Measurements from ENCODE around the gene TGM1. TPM values are rescaled to one million over a fixed set of nuclear protein-coding genes. Genes with fewer than 3 reads are reported as not detected.

The TGM1 gene
- polyA plus RNA-seq, 3 donors, result 1.2 to 1.9 (median 1.2) TPM

DNA sequence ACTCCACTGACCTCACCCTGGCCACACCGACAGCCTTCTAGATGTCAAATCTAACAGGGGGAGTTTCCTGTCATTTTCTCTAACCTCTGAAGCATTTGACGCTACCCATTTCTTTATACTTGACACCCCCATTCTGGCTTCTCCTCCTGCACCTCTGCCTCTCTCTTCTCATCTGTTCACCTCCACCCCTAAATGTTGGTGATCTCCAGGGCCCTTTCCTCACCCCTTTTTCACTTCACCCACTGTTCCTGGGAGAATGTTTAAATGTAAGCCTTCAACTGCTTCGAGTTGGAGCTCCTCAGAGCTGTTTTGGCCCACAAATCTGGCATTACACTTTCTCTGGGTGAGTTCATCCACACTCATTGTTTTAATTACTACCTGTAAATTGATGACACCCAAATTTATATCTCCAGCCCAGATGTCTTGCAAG, 8.9 kb upstream of the TGM1 start:
- DNase-seq (ENCODE audit: low read depth in 3 of 3, low spot score in 2 of 3), result no peak

DNA sequence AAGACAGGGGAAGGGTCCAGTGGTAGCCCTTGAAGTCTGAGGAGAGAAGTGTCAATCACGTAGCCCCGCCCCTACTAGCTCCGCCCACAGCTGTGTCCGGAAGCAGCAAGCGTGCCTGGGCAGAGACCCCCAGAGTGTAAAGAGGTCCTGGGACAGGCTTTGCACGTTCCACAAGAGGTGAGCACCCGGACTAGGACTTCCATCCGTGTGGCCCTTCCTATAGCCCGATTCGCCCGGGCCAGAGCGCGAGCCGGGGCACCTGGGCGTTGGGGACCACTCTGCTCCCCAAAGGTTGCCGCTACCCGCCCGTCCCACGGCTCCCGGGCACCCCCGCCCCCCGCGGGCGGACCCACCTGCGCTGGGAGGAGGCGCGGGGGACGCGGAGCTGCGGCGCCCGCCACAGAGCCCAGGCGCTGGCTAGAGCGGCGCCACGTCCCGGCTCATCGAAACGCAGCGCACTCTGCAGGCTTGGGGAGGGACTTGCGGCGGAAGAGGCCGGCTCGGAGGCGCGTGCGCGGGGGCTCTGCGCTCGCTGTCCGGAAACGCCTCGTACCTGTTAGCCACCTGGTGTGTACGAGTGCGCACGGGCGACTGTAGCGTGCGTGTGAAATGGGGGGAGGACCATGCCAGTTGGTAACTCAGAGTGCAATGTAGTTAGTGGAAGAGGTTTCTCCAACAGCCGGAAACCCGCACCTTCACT, 8.3 kb upstream of the TGM1 start, which contains the start of gene RABGGTA:
Gene RABGGTA, minus strand, starts transcription at position 464 of the 700 bp plus-strand sequence. CDS start 482 bp downstream, outside the sequence.
- DNase-seq (ENCODE audit: low read depth in 3 of 3, low spot score in 2 of 3), result peak; percentile 71 to 76 (median 74)

DNA sequence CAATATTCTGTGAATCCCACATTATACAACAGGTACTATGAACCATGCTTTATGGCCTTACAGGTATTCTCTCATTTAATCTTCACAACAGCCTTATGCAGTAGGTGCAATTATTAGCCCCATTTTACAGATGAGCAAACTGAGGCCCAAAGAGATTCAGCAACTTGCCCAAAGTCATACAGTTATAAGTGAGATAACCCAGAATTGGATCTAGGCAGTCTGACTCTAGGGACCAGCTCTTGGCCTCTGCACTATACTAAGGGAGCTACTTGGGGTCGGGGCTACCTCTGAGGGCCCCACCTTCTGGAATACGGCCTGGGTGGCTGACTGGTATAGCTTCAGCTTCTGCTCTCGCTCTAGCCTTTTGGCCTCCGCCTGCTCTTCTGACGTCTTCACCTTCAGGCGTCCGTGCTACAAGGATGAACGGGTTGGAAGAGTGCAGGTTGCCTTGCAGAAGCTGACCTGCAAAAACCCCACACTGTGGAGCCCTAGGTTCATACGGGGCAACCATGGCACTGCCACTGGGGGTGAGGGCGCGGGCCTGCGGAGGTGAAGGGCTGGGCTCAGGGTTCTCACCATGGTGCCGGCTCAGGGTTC, 7.7 kb upstream of the TGM1 start:
- DNase-seq (ENCODE audit: low read depth in 3 of 3, low spot score in 2 of 3), result no peak

DNA sequence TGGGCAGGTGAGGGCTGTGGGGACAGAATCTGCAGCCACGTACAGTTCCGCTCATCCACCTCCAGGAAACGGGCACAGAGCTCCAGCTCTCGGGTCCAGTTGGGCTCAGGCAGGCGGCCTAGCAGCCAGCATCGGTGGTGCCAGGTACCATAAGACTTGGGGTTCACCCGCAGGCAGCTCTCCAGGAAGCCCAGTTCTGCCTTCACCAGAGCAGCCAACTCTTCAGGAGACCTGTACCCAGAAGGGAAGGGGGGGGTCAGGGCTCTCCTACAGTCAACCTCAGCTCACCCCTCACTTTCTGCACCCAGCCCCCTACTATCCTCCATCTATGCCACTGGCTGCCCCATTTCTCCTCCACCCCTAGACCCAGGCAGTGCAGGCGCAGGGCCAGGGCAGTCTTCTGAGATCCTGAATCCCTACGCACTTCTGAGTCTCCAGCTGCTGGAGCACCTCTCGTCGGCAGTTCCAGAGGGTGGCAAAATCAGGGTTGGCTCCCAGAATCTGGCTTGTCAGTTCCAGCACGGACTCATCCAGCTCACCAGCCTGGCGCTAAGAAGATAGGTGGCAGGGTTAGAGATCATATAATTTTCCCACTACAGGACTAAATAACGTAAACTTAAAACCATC, 7.0 kb upstream of the TGM1 start:
- no peak for DNase-seq (ENCODE audit: low read depth in 3 of 3, low spot score in 2 of 3)

DNA sequence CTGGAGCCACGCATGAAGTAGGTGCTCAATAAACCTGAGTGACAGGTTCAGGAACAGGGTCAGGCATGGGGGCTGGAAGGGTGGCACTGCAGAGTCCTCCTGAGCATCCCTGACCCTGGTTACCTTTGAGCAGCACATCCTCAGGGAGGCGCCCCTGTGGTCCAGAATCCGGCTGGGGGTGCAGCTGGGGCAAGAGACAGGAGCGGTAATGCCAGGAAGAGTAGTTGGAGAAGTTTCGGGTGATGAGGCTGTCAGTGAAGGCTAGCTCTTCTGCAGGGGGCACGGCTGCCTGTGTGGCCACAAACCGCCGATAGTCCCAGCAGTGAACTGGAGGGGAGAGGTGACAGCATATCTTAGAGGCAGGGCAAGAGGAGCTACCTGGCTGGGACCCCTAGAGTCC, 6.4 kb upstream of the TGM1 start:
- no peak for DNase-seq (ENCODE audit: low read depth in 3 of 3, low spot score in 2 of 3)

DNA sequence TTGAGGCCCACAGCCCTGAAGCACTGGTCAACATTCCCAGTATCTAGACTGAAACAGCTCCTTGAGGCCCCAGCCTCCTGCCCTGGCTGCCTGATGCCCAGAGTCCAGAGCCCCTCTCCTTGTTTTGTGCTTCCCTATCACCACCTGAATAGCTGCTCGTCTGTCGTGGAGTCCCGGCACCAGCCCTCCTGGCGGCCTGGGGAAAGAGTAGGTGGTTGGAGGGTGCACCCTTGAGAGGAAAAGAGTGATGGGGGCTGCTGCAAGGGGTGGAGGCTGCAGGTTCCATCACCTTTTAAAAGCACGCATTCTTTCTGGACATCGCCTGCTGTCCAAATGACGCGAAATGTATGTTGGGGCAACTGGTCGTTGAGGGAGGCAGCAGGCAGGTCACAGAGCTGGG, 5.2 kb upstream of the TGM1 start:
- no peak for DNase-seq (ENCODE audit: low read depth in 3 of 3, low spot score in 2 of 3)

DNA sequence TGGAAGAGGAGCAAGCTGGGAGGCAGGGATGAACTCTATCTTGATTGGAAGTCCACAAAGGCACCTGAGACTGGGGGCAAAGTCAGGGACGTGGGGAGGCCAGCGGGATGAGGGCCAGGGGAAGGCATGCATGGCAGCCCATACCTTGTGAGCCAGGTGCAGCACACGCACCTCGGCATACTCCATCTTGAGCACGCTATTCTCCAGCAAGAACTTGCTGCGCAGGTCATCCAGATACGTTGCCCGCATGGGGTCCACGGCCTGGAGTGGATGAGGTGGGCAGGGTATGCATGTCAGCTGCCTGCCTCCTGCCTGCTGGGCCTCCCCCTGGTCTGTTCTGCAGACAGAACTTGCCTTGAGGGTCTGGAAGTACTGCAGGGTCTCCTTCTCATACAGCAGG, 4.5 kb upstream of the TGM1 start:
- no peak for DNase-seq (ENCODE audit: low read depth in 3 of 3, low spot score in 2 of 3)

DNA sequence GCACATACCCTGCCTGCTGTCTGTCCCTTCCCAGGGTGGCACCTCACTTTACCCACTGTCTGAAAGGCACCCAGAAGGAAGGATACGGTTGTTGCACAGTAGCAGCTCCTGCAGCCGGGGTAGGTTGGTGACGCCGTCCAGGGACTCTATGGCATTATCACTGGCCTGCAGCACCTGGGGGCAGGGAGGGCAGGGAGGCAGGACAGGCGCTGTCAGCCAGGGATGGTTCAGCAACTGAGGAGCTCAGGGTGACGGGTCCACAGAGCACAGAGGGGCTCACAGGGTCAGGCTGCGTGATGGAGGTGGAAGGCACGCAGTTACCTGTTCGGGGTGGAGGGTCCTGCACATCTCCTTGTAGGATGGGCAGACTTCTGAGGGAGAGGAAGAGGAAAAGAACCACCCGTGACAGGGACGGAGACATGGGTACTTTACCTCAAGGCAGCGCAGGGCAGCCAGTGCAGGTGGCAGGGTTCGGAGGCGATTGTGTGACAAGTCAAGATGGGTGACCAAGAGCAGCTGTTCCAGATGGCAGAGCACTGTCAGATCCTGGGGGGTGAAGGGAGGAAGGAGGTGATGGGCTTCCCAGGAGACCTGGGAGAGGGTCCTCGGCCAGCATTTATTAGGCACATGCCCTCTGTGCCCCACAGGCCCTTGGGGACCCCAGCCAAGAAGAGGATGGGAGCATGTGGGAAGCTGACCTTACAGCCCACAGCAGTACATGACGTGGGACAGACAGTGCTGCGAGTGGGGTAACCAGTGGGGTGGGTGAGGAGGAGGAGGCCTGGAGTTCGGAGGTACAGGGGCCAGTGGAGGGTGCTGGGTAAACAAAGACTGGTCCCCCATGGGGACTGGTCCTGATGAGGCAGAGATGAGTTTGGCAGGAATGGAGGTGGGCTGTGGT, 3.6 kb upstream of the TGM1 start:
- DNase-seq (ENCODE audit: low read depth in 3 of 3, low spot score in 2 of 3), result no peak

DNA sequence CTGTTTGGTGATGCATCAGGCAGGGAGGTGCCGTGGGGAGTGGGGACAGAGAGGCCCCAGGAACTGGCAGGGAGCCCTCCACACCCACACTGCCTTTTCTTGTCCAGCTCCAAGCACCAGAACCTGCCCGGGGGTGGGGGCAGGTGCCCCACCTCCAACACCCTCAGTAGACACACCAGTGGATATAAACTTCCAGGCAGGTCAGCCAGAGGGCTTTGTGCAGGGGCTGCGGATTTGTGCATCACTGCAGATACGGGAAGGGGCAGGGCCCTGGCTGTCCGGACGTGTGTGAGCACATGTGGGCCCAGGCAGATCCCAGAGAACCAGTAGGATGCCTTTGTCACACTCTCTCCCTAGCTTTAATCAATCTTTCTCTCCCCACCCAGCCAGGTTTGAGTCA, 1.3 kb upstream of the TGM1 start:
- no peak for DNase-seq (ENCODE audit: low read depth in 3 of 3, low spot score in 2 of 3)

DNA sequence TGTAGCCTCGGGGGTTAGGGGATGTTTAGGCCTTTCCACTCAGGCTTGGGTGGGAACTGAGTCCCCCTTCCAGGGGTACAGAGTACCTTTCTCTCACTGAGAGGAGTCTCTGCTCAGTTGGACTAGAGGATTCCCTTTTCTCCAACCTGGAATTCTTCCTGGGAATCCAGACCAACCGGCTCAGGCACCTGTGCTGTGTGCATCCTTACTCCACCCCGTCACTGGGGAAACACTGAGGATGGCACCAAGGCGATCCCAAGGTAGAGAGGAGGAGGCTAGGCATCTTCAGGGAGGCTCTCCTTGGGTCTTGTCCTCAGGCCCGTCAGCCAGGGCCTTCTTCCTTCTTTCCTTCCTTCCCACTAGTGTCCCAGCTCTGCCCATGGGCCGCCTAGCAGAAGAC, 871 bp upstream of the TGM1 start:
- DNase-seq (ENCODE audit: low read depth in 3 of 3, low spot score in 2 of 3), result no peak

DNA sequence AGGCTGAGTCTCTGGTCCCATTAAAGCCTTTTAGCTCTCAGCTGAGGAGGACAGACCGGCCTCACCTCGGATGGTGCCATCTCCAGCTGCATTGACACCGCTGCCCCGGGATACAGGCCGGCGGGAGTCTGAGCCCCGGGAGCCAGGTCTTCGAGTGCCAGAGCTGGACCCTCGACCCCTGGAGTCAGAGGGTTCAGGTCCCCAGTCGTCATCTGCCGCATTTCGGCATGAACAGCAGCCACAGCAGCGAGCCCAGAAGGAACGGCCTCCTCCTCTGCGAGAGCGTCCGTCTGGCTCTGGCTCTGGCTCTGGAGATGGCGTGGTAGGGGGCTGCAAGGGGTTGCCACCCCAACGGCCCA, 1.0 kb downstream of the TGM1 start:
- no peak for DNase-seq (ENCODE audit: low read depth in 3 of 3, low spot score in 2 of 3)

DNA sequence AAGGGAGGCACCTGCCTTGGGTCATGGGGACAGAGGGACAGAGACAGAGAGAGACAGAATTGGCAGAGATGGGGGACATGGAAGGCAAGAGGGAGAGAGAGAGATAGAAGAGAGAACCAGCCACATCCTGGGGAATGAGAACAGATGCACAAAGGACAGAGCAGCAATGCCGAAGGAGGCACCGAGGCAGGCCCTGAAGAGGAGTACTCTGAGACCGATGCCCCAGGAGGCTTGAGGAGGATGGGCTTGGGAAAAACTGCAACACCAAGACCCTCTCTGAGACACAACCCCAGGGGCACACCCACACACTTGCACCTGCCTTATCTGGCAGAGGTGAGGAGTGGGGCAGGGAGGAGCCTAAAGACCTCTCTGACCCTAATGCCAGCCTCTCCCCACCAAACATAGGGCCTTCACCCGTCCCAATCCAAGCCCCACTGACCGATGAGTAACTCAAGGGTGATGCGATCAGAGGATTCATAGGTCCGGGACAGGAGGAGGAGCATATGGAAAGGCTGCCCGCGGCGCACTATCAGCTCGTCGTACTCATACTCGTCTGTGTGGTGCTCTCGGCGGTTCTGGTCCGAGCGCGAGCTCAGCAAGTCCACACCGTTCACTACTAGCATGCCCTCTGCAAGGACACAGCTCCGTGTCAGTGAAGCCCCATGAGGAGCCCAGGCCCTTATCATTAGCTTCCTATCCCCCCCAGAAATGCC, 1.6 kb downstream of the TGM1 start:
- DNase-seq (ENCODE audit: low read depth in 3 of 3, low spot score in 2 of 3), result no peak

DNA sequence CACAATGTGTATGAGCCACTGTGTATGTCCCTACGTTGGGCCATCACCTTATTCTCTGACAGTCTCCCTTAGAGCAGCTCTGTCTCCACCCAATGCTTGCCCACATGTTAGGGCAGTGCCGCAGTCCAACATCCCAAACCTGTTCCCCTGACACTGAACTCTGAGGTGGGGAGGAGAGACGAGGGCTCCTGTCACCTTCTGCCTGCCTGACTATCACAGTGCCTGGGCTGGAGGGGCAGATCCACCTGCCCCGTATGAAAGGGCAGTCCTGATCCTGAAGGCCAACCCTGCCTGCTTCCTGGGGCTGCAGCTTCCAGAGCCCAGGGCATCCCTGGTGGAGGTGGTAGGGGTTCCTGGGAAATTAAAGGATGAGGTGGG, 2.2 kb downstream of the TGM1 start:
- no peak for DNase-seq (ENCODE audit: low read depth in 3 of 3, low spot score in 2 of 3)

DNA sequence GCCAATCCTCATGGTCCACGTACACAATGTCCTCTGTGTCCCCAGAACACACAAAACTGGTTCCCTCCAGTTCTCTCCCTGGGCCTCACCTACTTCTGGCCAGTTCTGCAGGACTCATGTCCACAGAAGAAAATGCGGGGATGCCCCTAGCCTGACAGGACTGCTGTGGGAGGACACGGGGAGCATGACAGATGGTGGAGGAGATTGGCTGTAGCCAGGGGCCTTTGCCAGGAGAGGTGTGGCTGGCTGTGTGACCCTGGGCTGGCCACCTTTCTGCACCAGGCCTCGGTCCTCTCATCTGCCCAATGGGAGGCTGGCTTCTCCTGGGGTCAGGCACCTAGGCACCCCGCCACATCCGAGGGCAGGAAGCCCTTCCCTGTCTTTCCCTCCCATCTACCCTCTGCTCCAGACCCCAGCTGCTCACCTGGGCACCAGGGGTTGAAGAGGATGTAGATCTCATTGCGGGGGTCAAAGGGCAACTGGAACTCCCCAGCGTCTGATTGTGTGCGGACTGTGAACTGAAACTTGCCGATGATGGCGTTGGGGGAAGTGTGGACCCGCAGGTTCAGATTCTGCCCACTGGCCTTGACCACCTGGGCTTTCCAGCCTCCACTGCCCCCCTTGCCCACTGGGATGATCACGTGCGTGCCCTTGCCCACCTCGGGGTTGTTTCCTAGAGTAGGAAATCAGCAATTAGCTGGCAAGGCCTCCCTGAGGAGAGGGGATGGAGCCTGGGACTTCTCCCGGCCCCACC, 2.8 kb downstream of the TGM1 start:
- DNase-seq (ENCODE audit: low read depth in 3 of 3, low spot score in 2 of 3), result no peak

DNA sequence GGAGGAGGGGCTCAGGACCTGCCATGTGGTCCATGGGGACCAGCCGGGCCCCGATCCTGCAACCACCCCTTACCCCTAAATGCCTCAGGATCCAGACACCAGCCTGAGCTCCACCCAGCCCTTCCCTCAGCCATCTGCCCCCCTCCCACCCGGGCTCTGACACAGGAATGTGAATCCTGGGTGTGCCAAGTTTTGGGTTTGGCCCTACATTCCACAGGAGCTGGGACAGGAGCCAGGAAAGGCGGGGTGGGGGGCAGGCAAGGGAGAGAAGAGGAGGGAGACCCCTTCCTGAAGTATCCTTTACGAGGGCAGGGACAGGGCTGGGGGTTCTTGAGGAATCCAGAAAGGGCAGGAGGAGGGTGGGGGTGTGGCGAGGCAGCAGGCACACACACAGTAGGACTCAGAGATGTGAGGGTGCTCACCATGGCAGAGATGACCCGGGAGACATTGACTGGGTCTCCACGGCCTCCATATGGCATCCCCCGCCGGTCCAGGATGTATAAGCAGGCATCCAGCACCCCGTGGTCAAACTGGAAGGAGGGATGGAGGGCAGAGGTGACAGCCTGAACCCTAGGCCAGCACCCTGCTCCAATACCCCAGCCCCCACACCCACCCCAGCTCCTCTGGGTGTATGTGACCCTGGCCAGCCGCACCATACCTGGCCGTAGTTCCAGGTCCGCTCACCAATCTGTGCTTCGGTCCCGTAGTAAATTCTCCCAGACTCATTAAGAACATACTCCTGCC, 3.5 kb downstream of the TGM1 start:
- DNase-seq (ENCODE audit: low read depth in 3 of 3, low spot score in 2 of 3), result no peak

DNA sequence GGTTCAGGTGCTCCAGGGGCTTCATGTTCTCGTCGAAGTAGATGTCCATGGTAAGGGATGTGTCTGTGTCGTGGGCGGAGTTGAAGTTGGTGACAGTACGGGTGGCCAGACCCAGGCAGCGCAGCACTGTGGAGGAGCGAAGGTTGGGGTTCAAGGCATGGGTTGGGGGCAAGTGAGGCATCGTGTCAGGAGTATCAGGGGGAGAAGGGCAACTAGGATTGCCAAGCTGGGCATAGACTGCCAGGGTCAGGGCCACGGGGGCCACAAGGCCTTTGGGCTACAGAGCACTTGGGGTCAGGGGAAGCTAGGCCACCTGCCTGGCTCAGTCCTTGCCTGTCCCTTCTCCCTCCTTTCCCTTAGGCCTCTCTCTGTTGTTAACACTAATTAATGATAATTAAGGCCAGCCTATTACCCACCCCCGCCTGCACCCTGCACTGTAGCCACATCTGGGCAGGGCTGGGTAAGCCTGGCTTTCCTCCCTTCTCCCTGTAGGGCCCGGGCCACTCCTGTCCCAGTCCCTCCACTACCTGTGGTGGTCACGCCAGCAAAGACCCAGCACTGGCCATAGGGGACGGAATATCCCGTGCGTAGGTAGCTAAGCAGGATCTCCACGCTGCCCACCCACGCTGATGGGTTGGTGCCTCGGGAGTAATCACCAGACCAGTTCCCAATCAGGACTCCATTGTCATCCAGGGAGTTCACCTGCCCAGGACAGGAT, 4.3 kb downstream of the TGM1 start:
- DNase-seq (ENCODE audit: low read depth in 3 of 3, low spot score in 2 of 3), result no peak

DNA sequence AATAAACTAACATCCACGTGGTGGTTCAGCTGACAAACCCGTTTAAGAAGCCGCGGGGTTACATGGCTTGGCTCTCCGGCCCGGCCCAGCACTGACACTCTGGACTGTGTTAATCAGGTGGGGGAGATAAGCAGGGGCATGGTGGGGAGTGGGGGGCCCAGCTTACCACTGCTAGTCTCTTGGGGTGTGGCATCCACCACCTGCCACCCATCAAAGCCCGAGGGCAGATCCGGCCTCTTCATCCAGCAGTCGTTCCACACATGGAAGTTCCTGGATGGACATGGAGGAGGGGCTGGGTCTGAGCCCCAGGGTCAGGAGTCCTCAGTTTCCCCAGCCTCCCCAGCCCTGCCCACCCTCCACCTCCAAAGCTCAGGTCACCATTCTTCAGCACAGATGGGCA, 4.9 kb downstream of the TGM1 start:
- no peak for DNase-seq (ENCODE audit: low read depth in 3 of 3, low spot score in 2 of 3)

DNA sequence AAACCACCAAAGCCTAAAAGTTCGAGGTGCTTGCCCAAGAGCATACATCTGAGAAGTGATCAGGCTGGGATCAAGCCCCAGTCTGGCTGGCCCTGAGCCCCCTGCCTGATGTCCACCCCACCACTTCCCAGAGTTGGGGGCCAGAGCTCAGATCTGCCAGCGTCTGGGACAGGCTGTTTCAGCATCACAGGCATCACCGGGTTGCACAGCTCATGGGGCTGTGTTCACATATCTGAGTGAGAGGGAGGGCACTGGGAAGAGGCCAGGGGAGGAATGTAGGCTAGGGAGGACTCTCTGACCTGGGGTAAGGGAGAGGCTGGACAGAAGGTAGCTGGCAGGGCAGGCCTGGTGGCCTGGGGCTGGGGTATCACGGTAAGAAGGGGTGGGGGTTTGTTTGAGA, 6.0 kb downstream of the TGM1 start:
- DNase-seq (ENCODE audit: low read depth in 3 of 3, low spot score in 2 of 3), result no peak
